Right atrium auricular region (tissue), 2 donors: Measurements from ENCODE around the gene ITPK1. TPM values are rescaled to one million over a fixed set of nuclear protein-coding genes. Genes with fewer than 3 reads are reported as not detected.
A peak's percentile ranks its signal among the peaks of the same experiment; 100 is the strongest.

Experiments
- DNase-seq: peaks from one replicate; pipeline ENCODE4 v3.0.0-alpha.2; 2019; ENCODE audit warnings: low spot score
- H3K27ac ChIP-seq, 2 donors: fragments of 200-600 bp; sonication (generic); 1 replicate in 1 of 2; 2 replicates in 1 of 2; pipeline ENCODE4 v1.5.1; 2016 to 2019
- H3K27me3 ChIP-seq, 2 donors: fragments of 200-600 bp; sonication (generic); one replicate each; pipeline versions ENCODE4 v1.5.1 to v1.6.0; 2017 to 2019
- H3K36me3 ChIP-seq: fragments of 200-600 bp; sonication (generic); one replicate; pipeline ENCODE4 v1.5.1; 2016
- H3K4me1 ChIP-seq, 2 donors: fragments of 200-600 bp; sonication (generic); one replicate each; pipeline versions ENCODE4 v1.5.1 to v1.6.0; 2017 to 2019
- H3K4me3 ChIP-seq, 2 donors: fragments of 200-600 bp; sonication (generic); 1 replicate in 1 of 2; 2 replicates in 1 of 2; pipeline ENCODE4 v1.5.1; 2017 to 2019; ENCODE audit warnings: mild to moderate bottlenecking in 1 of 2, moderate library complexity in 1 of 2
- H3K9me3 ChIP-seq, 2 donors: fragments of 200-600 bp; sonication (generic); one replicate each; pipeline ENCODE4 v1.5.1; 2019
- total RNA-seq, 2 donors: library from RNA; depleted of rRNA; stranded (reverse); fragments of >200 nt; gene quantifications; one replicate each; pipeline ENCODE4 v1.1.0, GENCODE V29; 2016
- TF ChIP-seq, protein P1 (sequence below), 2 donors: fragments of 200-600 bp; sonication (generic); IDR thresholded peaks; one replicate each; pipeline ENCODE4 v1.5.1; 2019; ENCODE audit warnings: antibody characterized with exemption in 2 of 2

ITPK1 gene
- total RNA-seq, 2 donors from 2014 or later, result 58.3 to 76.0 TPM

DNA sequence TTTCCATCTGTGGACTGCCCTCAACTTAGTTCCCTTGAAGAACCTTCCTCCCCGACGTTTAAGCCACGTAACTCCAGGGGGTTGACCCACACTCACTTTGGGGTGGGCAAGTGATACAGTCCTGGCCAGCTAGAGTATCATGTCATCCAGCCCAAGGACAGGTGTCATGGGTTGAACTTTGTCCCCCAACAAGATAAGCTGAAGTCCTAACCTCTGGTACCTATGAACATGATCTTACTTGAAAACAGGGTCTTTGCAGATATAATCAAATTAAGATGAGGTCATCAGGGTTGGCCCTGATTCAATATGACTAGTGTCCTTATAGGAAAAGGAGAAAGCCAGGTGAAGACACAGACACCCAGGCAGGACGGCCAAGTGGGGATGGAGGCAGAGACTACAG lies 68.6 kb downstream of the ITPK1 start:
- no peak for DNase-seq
- peaks cover 0 to 78% of the 10 kb centered on the region in 2 donors for H3K4me1 ChIP-seq
- H3K27ac ChIP-seq, result peak overlapping the region; percentile 77 to 94
- no peaks in the 10 kb centered on the region for H3K27me3 ChIP-seq
- TF ChIP-seq, protein P1, sequence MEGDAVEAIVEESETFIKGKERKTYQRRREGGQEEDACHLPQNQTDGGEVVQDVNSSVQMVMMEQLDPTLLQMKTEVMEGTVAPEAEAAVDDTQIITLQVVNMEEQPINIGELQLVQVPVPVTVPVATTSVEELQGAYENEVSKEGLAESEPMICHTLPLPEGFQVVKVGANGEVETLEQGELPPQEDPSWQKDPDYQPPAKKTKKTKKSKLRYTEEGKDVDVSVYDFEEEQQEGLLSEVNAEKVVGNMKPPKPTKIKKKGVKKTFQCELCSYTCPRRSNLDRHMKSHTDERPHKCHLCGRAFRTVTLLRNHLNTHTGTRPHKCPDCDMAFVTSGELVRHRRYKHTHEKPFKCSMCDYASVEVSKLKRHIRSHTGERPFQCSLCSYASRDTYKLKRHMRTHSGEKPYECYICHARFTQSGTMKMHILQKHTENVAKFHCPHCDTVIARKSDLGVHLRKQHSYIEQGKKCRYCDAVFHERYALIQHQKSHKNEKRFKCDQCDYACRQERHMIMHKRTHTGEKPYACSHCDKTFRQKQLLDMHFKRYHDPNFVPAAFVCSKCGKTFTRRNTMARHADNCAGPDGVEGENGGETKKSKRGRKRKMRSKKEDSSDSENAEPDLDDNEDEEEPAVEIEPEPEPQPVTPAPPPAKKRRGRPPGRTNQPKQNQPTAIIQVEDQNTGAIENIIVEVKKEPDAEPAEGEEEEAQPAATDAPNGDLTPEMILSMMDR (IDR thresholded peaks at IDR 0.05), result no peak
- no peaks in the 10 kb centered on the region for H3K9me3 ChIP-seq
- H3K4me3 ChIP-seq, result no peak overlapping the region
- H3K36me3 ChIP-seq, result no peaks in the 10 kb centered on the region

DNA sequence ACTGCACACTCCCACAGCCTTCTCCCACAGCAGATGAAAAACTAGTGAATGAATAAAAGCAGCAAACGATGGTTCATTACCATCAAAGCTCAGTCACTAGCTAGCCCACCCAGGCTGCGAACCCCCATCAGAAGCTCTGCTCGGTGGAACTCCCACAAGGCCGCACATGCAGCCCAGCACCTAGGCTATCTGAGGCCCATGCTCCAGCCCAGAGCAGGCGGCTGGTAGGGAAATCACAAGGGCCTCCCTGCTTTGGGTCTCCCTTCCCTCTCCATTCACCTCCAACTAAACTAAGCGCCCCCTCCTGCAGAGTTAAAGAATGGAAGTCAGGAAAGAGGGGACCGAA lies 69.0 kb downstream of the ITPK1 start:
- H3K27ac ChIP-seq, result peak overlapping the region; percentile 77 to 94

DNA sequence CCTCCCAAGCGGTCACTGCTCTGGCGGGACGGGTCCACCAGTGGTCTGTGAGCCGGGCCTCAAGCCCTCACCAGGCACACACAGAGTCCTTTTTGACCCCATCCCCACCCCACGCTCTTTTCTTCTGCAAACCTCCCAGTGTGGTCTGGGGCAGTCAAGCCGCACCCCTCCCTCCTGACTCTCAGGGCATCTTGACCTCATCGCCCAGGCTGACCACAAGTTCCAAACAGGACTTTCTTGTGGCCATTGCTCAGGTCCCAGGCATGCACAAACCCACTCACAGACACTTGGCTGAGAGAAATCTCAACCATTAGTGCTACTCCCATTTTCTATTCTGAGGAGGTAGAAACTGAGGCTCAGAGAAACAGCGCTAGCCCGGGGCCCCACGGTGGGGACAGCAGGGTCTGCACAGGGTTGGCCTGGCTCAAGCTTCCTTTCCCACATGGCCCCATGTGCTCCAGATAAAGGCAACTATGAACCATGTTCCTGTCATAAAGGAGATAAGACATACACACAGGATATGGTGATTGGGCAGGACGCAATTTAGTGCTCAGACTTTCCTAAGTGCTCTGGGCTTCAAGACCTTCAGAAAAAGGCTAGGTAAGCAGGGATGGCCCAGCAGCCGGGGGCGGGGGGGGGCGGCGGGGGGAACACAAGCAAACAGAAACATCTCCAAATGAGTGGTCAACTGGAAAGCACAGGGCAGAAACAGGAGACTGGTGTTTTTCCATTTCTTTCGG lies 69.6 kb downstream of the ITPK1 start:
- DNase-seq, result no peak
- Histone ChIP-seq H3K27ac (peak overlapping the region; percentile 77 to 94), H3K4me1 (peaks cover 0 to 88% of the 10 kb centered on the region in 2 donors), H3K9me3 (no peaks in the 10 kb centered on the region), H3K27me3 (no peaks in the 10 kb centered on the region), H3K4me3 (no peak overlapping the region), H3K36me3 (no peaks in the 10 kb centered on the region)
- TF ChIP-seq, protein P1 (IDR thresholded peaks at IDR 0.05), result no peak

More for the DNA sequence above, 69.0 kb downstream of the ITPK1 start:
- Histone ChIP-seq H3K4me3 (no peak overlapping the region), H3K36me3 (no peaks in the 10 kb centered on the region), H3K4me1 (peaks cover 0 to 82% of the 10 kb centered on the region in 2 donors), H3K9me3 (no peaks in the 10 kb centered on the region), H3K27me3 (no peaks in the 10 kb centered on the region)
- TF ChIP-seq, protein P1 (IDR thresholded peaks at IDR 0.05), result no peak
- DNase-seq, result no peak

DNA sequence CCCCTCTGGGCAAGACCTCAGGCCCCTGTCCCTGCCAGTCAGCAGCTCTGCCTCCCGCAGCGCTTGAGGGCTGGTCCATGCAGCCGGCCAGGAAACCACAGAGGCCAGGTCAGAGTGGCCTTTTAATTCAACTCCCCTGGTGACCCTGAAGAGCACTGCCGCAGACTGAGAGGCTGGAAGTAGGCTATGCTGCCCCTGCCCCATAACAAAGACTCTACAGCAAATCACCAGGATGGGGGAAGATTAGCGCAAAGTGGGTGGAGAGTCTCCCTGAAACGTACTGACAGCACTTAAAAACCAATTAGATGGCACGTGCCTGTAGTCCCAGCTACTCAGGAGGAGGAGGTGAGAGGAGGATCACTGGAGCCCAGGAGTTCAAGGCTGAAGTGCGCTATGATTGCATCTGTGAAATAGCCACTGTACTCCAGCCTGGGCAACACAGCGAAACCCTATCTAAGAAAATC lies 70.5 kb downstream of the ITPK1 start:
- DNase-seq, result no peak
- Histone ChIP-seq H3K4me3 (no peak overlapping the region), H3K27ac (peak overlapping the region; percentile 77 to 94), H3K27me3 (no peaks in the 10 kb centered on the region), H3K9me3 (no peaks in the 10 kb centered on the region), H3K36me3 (no peaks in the 10 kb centered on the region), H3K4me1 (peaks cover 0 to 92% of the 10 kb centered on the region in 2 donors)
- TF ChIP-seq, protein P1 (IDR thresholded peaks at IDR 0.05), result no peak

DNA sequence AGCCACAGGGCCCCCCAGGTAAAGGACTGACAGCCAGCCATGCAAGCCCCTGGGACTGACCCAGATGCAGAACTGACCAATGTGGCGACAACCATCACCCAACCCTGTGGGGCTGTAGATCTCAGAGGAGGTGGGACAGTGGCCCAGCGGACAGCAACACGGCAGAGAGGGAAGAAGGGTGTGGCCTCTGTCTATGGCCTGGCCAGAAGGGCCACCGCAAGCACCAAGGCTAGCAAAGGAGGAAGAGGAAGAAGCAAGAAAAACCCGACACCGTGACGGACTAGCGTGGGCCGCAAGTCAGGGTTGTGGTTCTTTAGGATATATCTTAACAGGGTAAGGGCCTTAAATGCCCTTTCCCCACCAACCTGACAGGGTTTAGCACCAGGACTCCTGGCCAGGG lies 71.2 kb downstream of the ITPK1 start:
- Histone ChIP-seq H3K27me3 (no peaks in the 10 kb centered on the region), H3K4me3 (no peak overlapping the region), H3K36me3 (no peaks in the 10 kb centered on the region), H3K27ac (peak overlapping the region; percentile 77 to 94), H3K9me3 (no peaks in the 10 kb centered on the region), H3K4me1 (peaks cover 0 to 92% of the 10 kb centered on the region in 2 donors)
- no peak for DNase-seq
- TF ChIP-seq, protein P1 (IDR thresholded peaks at IDR 0.05), result no peak
